ENCODE results near the gene PRC1. TPM values are rescaled to one million over a fixed set of nuclear protein-coding genes. Genes with fewer than 3 reads are reported as not detected.
"Not testable (repeated sequence)": the region's sequence is repeated elsewhere in the genome, so short reads cannot be mapped to it uniquely, and the experiment has no call there.

PRC1 gene
- total RNA-seq, 4 donors from 2014 or later = 4.0 to 5.8 (median 4.6) TPM

- Histone ChIP-seq H3K9me3 (no peaks in the 10 kb centered on the region), H3K4me1 (peaks cover 14 to 34% (median 25%) of the 10 kb centered on the region in 4 donors), H3K27ac (replicated peaks in 1 of 4) (no peak overlapping the region), H3K4me3 (no peak overlapping the region), H3K27me3 (no peaks in the 10 kb centered on the region), H3K36me3 (peaks cover 18 to 53% (median 31%) of the 10 kb centered on the region in 4 donors)
- intact Hi-C loops (cut with DNase I) = no loop called here
- WGBS = 74% methylated on average over 5 of the region's 5 CpGs
- DNase-seq (ENCODE audit: extremely low spot score) = no peak
- no peak for TF ChIP-seq POLR2A (IDR thresholded peaks at IDR 0.05; ENCODE audit: low read depth)
- TF ChIP-seq POLR2AphosphoS5 (IDR thresholded peaks at IDR 0.05) = no peak
- no peak for TF ChIP-seq EP300 (IDR thresholded peaks at IDR 0.05)
- TF ChIP-seq CTCF (IDR thresholded peaks at IDR 0.05) = no peak
Observed at GRCh38 chr15:91017716-91018115, 23.4 kb upstream of the PRC1 start.

- DNase-seq (ENCODE audit: extremely low spot score); intact Hi-C loops (cut with DNase I); H3K27ac ChIP-seq (replicated peaks in 1 of 4); H3K9me3 ChIP-seq; H3K27me3 ChIP-seq; H3K4me3 ChIP-seq: not testable (repeated sequence)
- peaks cover 0 to 12% (median 3%) of the 10 kb centered on the region in 4 donors for H3K4me1 ChIP-seq
- H3K36me3 ChIP-seq = peaks cover 37 to 88% (median 67%) of the 10 kb centered on the region in 4 donors
- 91% methylated on average over 10 of the region's 10 CpGs for WGBS
Observed at GRCh38 chr15:91013701-91014100, 19.4 kb upstream of the PRC1 start.

GRCh38 chr15:91007266-91007665 lies 12.9 kb upstream of the PRC1 start:
- Histone ChIP-seq H3K4me1 (no peaks in the 10 kb centered on the region), H3K27ac (replicated peaks in 1 of 4) (no peak overlapping the region), H3K36me3 (peaks cover 68 to 100% (median 91%) of the 10 kb centered on the region in 4 donors), H3K9me3 (no peaks in the 10 kb centered on the region), H3K4me3 (no peak overlapping the region), H3K27me3 (no peaks in the 10 kb centered on the region)
- intact Hi-C loops (cut with DNase I) = no loop called here
- WGBS = 100% methylated on average over 1 of the region's 3 CpGs
- no peak for TF ChIP-seq CTCF (IDR thresholded peaks at IDR 0.05)
- no peak for TF ChIP-seq EP300 (IDR thresholded peaks at IDR 0.05)
- TF ChIP-seq POLR2AphosphoS5 (IDR thresholded peaks at IDR 0.05) = no peak
- TF ChIP-seq POLR2A (IDR thresholded peaks at IDR 0.05; ENCODE audit: low read depth) = no peak
- no peak for DNase-seq (ENCODE audit: extremely low spot score)

- H3K4me1 ChIP-seq = no peaks in the 10 kb centered on the region
- WGBS = 90% methylated on average over 3 of the region's 3 CpGs
- no peak overlapping the region for H3K4me3 ChIP-seq
- H3K27ac ChIP-seq (replicated peaks in 1 of 4) = no peak overlapping the region
- H3K9me3 ChIP-seq = no peaks in the 10 kb centered on the region
- intact Hi-C loops (cut with DNase I) = no loop called here
- DNase-seq (ENCODE audit: extremely low spot score) = no peak
- TF ChIP-seq CTCF (IDR thresholded peaks at IDR 0.05) = no peak
- TF ChIP-seq EP300 (IDR thresholded peaks at IDR 0.05) = no peak
- no peak for TF ChIP-seq POLR2AphosphoS5 (IDR thresholded peaks at IDR 0.05)
- TF ChIP-seq POLR2A (IDR thresholded peaks at IDR 0.05; ENCODE audit: low read depth) = no peak
- H3K36me3 ChIP-seq = peaks cover 60 to 88% (median 79%) of the 10 kb centered on the region in 4 donors
- no peaks in the 10 kb centered on the region for H3K27me3 ChIP-seq
Observed at GRCh38 chr15:91001209-91001608, 6.9 kb upstream of the PRC1 start.

- H3K27me3 ChIP-seq = no peaks in the 10 kb centered on the region
- H3K4me1 ChIP-seq = peaks cover 0 to 14% (median 11%) of the 10 kb centered on the region in 4 donors
- no peaks in the 10 kb centered on the region for H3K9me3 ChIP-seq
- intact Hi-C loops (cut with DNase I) = no loop called here
- H3K36me3 ChIP-seq = peaks cover 36 to 63% (median 55%) of the 10 kb centered on the region in 4 donors
- 73% methylated on average over 8 of the region's 8 CpGs for WGBS
- H3K4me3 ChIP-seq = no peak overlapping the region
- no peak overlapping the region for H3K27ac ChIP-seq (replicated peaks in 1 of 4)
- no peak for TF ChIP-seq POLR2AphosphoS5 (IDR thresholded peaks at IDR 0.05)
- no peak for TF ChIP-seq CTCF (IDR thresholded peaks at IDR 0.05)
- TF ChIP-seq EP300 (IDR thresholded peaks at IDR 0.05) = no peak
- no peak for TF ChIP-seq POLR2A (IDR thresholded peaks at IDR 0.05; ENCODE audit: low read depth)
- DNase-seq (ENCODE audit: extremely low spot score) = no peak
Observed at GRCh38 chr15:90998737-90999136, 4.4 kb upstream of the PRC1 start.
